Tongue (tissue), 2 donors: ENCODE results near the gene EXOSC6. TPM values are rescaled to one million over a fixed set of nuclear protein-coding genes. Genes with fewer than 3 reads are reported as not detected.
"Not testable (repeated sequence)": the region's sequence is repeated elsewhere in the genome, so short reads cannot be mapped to it uniquely, and the experiment has no call there.

Source experiments
- DNase-seq: peaks from one replicate; pipeline ENCODE4 v3.0.0-alpha.2; 2015
- total RNA-seq: library from RNA; depleted of rRNA; stranded (reverse); fragments of >200 nt; gene quantifications from one replicate; pipeline ENCODE4 v1.2.3, GENCODE V29; 2014

The EXOSC6 gene
- total RNA-seq, 1 donor from 2014 or later, result 33.3 TPM

- no peak for DNase-seq
These were observed 2.6 kb upstream of the EXOSC6 start for GRCh38 chr16:70254180-70254964.

GRCh38 chr16:70253291-70254106 lies 1.8 kb upstream of the EXOSC6 start:
- DNase-seq, result peak; percentile 28

GRCh38 chr16:70252355-70252988 lies 732 bp upstream of the EXOSC6 start:
- no peak for DNase-seq

GRCh38 chr16:70250748-70251628 lies 752 bp downstream of the EXOSC6 start:
- peak; percentile 40 for DNase-seq

GRCh38 chr16:70249697-70250096 lies 2.0 kb downstream of the EXOSC6 start:
- DNase-seq, result not testable (repeated sequence)

GRCh38 chr16:70238773-70239172 lies 13.0 kb downstream of the EXOSC6 start:
- DNase-seq, result not testable (repeated sequence)

DNA sequence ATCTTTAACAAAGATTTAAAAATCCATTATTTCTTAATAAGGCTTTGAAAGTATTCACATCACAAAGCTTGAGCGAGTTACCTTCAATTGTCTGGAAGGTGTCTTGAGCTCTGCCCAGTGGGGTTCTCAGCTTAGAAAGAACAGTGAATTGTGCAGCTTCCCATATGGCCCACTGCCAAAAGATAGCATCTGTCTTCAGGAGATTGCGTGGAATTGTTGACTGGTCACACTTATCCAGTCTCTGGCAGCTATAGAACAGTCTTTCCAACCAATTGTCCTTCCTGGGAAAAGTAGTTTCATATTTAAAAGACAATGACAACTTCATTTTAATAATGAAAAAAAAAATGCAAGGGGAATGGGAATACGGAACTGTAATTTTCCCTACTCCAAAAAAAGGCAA lies 19.9 kb downstream of the EXOSC6 start:
- DNase-seq, result not testable (repeated sequence)

GRCh38 chr16:70226024-70226423 lies 25.7 kb downstream of the EXOSC6 start:
- not testable (repeated sequence) for DNase-seq

- not testable (repeated sequence) for DNase-seq
These were observed 26.3 kb downstream of the EXOSC6 start for GRCh38 chr16:70225430-70225829.

GRCh38 chr16:70224645-70225044 lies 27.1 kb downstream of the EXOSC6 start:
- not testable (repeated sequence) for DNase-seq

- not testable (repeated sequence) for DNase-seq
These were observed 27.7 kb downstream of the EXOSC6 start for GRCh38 chr16:70223971-70224513.

- not testable (repeated sequence) for DNase-seq
These were observed 28.5 kb downstream of the EXOSC6 start for GRCh38 chr16:70223216-70223615.

GRCh38 chr16:70222574-70222973 lies 29.2 kb downstream of the EXOSC6 start:
- DNase-seq, result not testable (repeated sequence)

DNA sequence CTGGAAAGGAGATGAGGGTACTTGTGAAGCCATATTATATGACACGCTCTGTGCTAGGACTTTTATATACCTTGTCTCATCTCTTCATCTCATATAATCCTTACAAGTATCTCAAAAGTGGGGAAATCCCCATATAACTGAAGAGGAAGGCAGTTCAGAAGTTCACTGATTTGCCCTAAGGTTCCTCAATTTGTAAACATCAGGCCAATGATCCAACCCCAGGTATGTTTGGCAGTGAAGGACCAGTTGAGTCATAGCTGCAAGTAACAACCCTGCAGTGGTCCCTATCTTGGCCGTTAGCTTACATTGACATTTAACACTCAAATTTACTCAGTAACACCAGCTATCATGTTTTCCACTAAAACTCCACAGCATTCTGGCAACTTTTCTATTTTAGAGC lies 33.2 kb downstream of the EXOSC6 start:
- DNase-seq, result not testable (repeated sequence)

GRCh38 chr16:70206382-70206781 lies 45.4 kb downstream of the EXOSC6 start:
- not testable (repeated sequence) for DNase-seq

GRCh38 chr16:70204668-70205405 lies 46.9 kb downstream of the EXOSC6 start:
- not testable (repeated sequence) for DNase-seq

DNA sequence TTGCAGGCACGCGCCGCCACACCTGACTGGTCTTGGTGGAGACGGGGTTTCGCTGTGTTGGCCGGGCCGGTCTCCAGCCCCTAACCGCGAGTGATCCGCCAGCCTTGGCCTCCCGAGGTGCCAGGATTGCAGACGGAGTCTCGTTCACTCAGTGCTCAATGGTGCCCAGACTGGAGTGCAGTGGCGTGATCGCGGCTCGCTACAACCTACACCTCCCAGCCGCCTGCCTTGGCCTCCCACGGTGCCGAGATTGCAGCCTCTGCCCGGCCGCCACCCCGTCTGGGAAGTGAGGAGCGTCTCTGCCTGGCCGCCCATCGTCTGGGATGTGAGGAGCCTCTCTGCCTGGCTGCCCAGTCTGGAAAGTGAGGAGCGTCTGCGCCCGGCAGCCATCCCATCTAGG lies 47.7 kb downstream of the EXOSC6 start:
- not testable (repeated sequence) for DNase-seq

- not testable (repeated sequence) for DNase-seq
These were observed 48.2 kb downstream of the EXOSC6 start for GRCh38 chr16:70203508-70203907.

GRCh38 chr16:70200063-70200462 lies 51.7 kb downstream of the EXOSC6 start:
- not testable (repeated sequence) for DNase-seq

GRCh38 chr16:70199170-70199569 lies 52.6 kb downstream of the EXOSC6 start:
- not testable (repeated sequence) for DNase-seq

DNA sequence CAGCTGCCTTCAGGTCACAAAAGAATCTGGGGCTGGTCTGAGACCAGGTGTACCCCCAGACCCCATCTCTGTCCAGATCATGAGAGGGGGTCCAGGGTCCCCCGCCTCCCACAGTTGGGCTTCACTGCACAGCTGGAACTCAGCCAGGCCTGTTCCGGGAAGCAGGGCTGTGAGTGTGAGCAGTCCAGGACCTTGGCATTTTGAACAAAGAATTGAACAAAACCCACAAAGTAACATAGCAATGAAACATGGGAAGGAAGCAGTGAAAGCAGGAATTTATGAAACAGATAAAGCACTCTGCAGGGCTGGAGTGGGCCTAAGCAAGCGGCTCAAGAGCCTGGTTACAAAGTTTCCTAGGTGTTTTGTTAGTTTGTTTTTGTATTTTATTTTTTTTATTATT lies 53.1 kb downstream of the EXOSC6 start:
- DNase-seq, result not testable (repeated sequence)
